ENCODE measurements around the gene PPP6R1. TPM values are rescaled to one million over a fixed set of nuclear protein-coding genes. Genes with fewer than 3 reads are reported as not detected.

PPP6R1 gene
- total RNA-seq, 1 experiment from 2014 or later: 70.6 TPM

DNA sequence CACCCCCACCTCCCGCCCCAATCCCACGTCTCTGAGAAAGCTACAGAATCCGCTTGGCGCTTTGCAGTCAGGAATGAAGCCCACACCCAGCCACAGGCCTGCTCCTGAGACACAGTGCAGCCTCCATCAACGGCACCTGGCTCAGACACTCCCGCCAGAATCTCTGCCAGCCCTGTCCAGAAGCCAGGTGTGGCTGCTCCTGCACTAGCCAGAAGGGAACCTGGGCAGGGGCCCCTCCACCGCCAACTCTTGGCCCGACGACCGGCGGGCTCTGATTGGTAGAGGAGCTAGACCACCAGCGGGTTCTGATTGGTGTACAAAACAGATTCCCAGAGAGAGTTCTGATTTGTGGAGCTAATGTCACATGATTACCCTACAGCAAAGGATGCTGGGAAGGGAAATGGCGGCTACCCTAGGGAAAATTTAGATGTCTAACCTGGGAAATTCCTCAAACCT is 2.9 kb upstream of the PPP6R1 start:
- intact Hi-C loops (cut with micrococcal nuclease): no loop called here
- Mint-ChIP-seq H3K27me3 (ENCODE audit: insufficient read depth, unreplicated experiment) (no peaks in the 10 kb centered on the region), H3K27ac (ENCODE audit: low read depth, unreplicated experiment) (no peak overlapping the region), H3K36me3 (ENCODE audit: insufficient read depth, unreplicated experiment) (peaks cover 26% of the 10 kb centered on the region), H3K9me3 (ENCODE audit: unreplicated experiment) (peaks cover 8% of the 10 kb centered on the region), H3K4me1 (ENCODE audit: insufficient read depth, unreplicated experiment) (peaks cover 9% of the 10 kb centered on the region), H3K4me3 (ENCODE audit: unreplicated experiment) (no peak overlapping the region)
- DNase-seq (ENCODE audit: unreplicated experiment): no peak
- BruUV-seq (replicated peaks): no TSS peak
- ChIA-PET CTCF (interaction anchor here (0.6 to 1.2 kb wide), 4 partner anchors 121 to 1126 kb away, joined by 3 to 6 read pairs (median 4); no protein-coding TSS in a partner anchor), POLR2A (interaction anchor here (0.6 to 1.2 kb wide), 3 partner anchors 45 to 144 kb away, joined by 3 read pairs; partner anchors contain the start of gene PPP1R12C)
- TF ChIP-seq CTCF (IDR thresholded peaks at IDR 0.05; ENCODE audit: unreplicated experiment): no peak

GRCh38 chr19:55259540-55260210 is 858 bp upstream of the PPP6R1 start:
- intact Hi-C loops (cut with micrococcal nuclease): loop anchor here (1.0 to 5.0 kb wide), 3 partner anchors 43 to 340 kb away; partner anchors contain the start of genes DNAAF3 and FIZ1
- H3K36me3 Mint-ChIP-seq (ENCODE audit: insufficient read depth, unreplicated experiment): peaks cover 38% of the 10 kb centered on the region
- no peak for DNase-seq (ENCODE audit: unreplicated experiment)
- no peaks in the 10 kb centered on the region for H3K27me3 Mint-ChIP-seq (ENCODE audit: insufficient read depth, unreplicated experiment)
- POLR2A ChIA-PET: interaction anchor here (0.7 to 2.1 kb wide), 36 partner anchors 8 to 395 kb away, joined by 3 to 52 read pairs (median 5); partner anchors contain the start of genes BRSK1, DNAAF3, FIZ1 and HSPBP1
- peak overlapping the region; percentile 88 for H3K4me3 Mint-ChIP-seq (ENCODE audit: unreplicated experiment)
- TF ChIP-seq CTCF (IDR thresholded peaks at IDR 0.05; ENCODE audit: unreplicated experiment): no peak
- peaks cover 27% of the 10 kb centered on the region for H3K4me1 Mint-ChIP-seq (ENCODE audit: insufficient read depth, unreplicated experiment)
- H3K9me3 Mint-ChIP-seq (ENCODE audit: unreplicated experiment): no peaks in the 10 kb centered on the region
- CTCF ChIA-PET: interaction anchor here (0.6 to 1.9 kb wide), 9 partner anchors 21 to 244 kb away, joined by 3 to 6 read pairs (median 4); partner anchors contain the start of gene DNAAF3
- peak overlapping the region; percentile 92 for H3K27ac Mint-ChIP-seq (ENCODE audit: low read depth, unreplicated experiment)
- BruUV-seq (replicated peaks): TSS peak; percentile 98

DNA sequence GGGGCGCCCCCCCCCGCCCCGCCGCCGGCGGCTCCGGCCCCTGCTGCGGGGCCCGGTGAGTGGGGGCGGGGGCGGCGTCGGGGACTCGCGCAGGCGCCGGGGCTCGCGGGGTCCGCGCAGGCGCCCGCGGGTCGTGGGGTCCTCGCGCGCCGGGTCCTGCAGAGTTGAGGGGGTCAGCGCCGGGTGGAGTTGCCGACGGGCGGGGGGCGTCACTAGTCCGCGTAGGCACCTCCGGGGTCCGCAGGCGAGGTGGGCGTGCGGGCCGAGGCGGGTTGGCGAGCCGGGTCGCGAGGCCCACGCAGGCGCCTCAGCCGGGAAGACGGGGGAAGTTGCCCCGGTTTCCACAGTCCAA is 365 bp downstream of the PPP6R1 start:
- BruUV-seq (replicated peaks): no TSS peak
- CTCF ChIA-PET: interaction anchor here (1.0 to 1.8 kb wide), 5 partner anchors 10 to 93 kb away, joined by 4 to 9 read pairs (median 4); partner anchors contain the start of gene DNAAF3
- intact Hi-C loops (cut with micrococcal nuclease): loop anchor here (5.0 kb wide), 1 partner anchor 91 kb away; the partner anchor contains the start of gene DNAAF3

More for the DNA sequence above, 365 bp downstream of the PPP6R1 start:
- H3K27me3 Mint-ChIP-seq (ENCODE audit: insufficient read depth, unreplicated experiment): no peaks in the 10 kb centered on the region
- H3K9me3 Mint-ChIP-seq (ENCODE audit: unreplicated experiment): no peaks in the 10 kb centered on the region
- TF ChIP-seq CTCF (IDR thresholded peaks at IDR 0.05; ENCODE audit: unreplicated experiment): no peak
- H3K4me1 Mint-ChIP-seq (ENCODE audit: insufficient read depth, unreplicated experiment): peaks cover 35% of the 10 kb centered on the region
- H3K4me3 Mint-ChIP-seq (ENCODE audit: unreplicated experiment): peak overlapping the region; percentile 88
- H3K36me3 Mint-ChIP-seq (ENCODE audit: insufficient read depth, unreplicated experiment): peaks cover 38% of the 10 kb centered on the region
- DNase-seq (ENCODE audit: unreplicated experiment): no peak
- H3K27ac Mint-ChIP-seq (ENCODE audit: low read depth, unreplicated experiment): peak overlapping the region; percentile 92
- POLR2A ChIA-PET: interaction anchor here (0.7 to 3.3 kb wide), 20 partner anchors 13 to 149 kb away, joined by 3 to 52 read pairs (median 8); partner anchors contain the start of genes BRSK1, DNAAF3, HSPBP1 and KMT5C
